Uterus (tissue), 2 donors: Measurements from ENCODE around the gene HOXC5.

Experiments used
- CTCF ChIP-seq, 4 experiments: fragments of 200-600 bp in 2 of 4; fragments of 450-650 bp in 2 of 4; sonication (generic) in 2 of 4; IDR thresholded peaks; one replicate each; pipeline ENCODE4 v1.5.1; 2016 to 2019; ENCODE audit warnings: antibody characterized with exemption in 4 of 4, mild to moderate bottlenecking in 2 of 4, moderate library complexity in 1 of 4
- POLR2A ChIP-seq, 2 donors: fragments of 450-650 bp; IDR thresholded peaks; one replicate each; pipeline ENCODE4 v1.6.1; 2016; ENCODE audit warnings: antibody characterized with exemption in 2 of 2, mild to moderate bottlenecking in 1 of 2, moderate library complexity in 1 of 2

GRCh38 chr12:54046809-54047159, 13.9 kb downstream of the HOXC5 start:
- no peak for TF ChIP-seq CTCF (IDR thresholded peaks at IDR 0.05)
- no peak for TF ChIP-seq POLR2A (IDR thresholded peaks at IDR 0.05)
